WTC11 (cell line): Measurements from ENCODE around the gene RAB35.

ENCODE experiments used
- ATF2 ChIP-seq: sonication (generic); formaldehyde crosslinking; IDR thresholded peaks from 2 replicates; pipeline ENCODE4 v1.8.1; 2022; ENCODE audit warnings: low read depth, missing genetic modification reagents, borderline replicate concordance
- CTCF ChIP-seq: fragments of 200-600 bp; IDR thresholded peaks from 2 replicates; pipeline ENCODE4 v1.8.0; 2022; ENCODE audit warnings: antibody characterized with exemption
- IRF2 ChIP-seq: sonication (generic); formaldehyde crosslinking; IDR thresholded peaks from 2 replicates; pipeline ENCODE4 v1.8.0; 2022; ENCODE audit warnings: low read depth, missing genetic modification reagents, borderline replicate concordance
- NFE2L1 ChIP-seq: sonication (generic); formaldehyde crosslinking; IDR thresholded peaks from 2 replicates; pipeline ENCODE4 v1.8.1; 2023; ENCODE audit warnings: missing genetic modification reagents
- TCF7 ChIP-seq: sonication (generic); formaldehyde crosslinking; IDR thresholded peaks from 2 replicates; pipeline ENCODE4 v1.8.0; 2022; ENCODE audit warnings: mild to moderate bottlenecking, low read depth, missing genetic modification reagents, moderate library complexity
- TF ChIP-seq, protein P1 (sequence below): sonication (generic); formaldehyde crosslinking; IDR thresholded peaks from 2 replicates; pipeline ENCODE4 v1.8.0; 2022; ENCODE audit warnings: mild to moderate bottlenecking, missing genetic modification reagents
- TF ChIP-seq, protein P2 (sequence below): sonication (generic); formaldehyde crosslinking; IDR thresholded peaks from 2 replicates; pipeline ENCODE4 v1.8.1; 2023; ENCODE audit warnings: mild to moderate bottlenecking, missing genetic modification reagents, moderate library complexity

DNA sequence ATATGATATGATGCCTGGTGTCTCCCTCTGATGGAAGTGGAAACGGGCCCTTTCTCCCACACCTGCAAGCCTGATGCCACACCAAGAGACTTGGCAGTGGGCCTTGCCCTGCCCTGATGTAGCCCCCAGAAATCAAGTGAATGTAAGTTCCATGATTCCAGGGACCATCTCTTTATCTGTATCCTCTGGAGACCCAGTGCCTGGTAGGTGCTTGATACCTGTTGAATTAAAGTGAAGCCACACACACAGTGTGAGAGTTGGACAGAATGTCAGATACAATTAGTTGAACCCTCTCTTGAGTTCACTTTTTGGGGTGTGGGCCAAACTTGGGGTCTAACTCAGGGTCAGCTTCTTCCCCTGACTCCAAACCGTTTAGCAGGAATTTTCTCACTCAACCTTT lies 4.8 kb upstream of the RAB35 start:
- TF ChIP-seq CTCF (no peak), ATF2 (CRISPR knock-in tag) (no peak), NFE2L1 (no peak), IRF2 (CRISPR knock-in tag) (no peak), TCF7 (CRISPR knock-in tag) (no peak)
- TF ChIP-seq, protein P1, sequence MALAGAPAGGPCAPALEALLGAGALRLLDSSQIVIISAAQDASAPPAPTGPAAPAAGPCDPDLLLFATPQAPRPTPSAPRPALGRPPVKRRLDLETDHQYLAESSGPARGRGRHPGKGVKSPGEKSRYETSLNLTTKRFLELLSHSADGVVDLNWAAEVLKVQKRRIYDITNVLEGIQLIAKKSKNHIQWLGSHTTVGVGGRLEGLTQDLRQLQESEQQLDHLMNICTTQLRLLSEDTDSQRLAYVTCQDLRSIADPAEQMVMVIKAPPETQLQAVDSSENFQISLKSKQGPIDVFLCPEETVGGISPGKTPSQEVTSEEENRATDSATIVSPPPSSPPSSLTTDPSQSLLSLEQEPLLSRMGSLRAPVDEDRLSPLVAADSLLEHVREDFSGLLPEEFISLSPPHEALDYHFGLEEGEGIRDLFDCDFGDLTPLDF (CRISPR knock-in tag), result no peak
- TF ChIP-seq, protein P2, sequence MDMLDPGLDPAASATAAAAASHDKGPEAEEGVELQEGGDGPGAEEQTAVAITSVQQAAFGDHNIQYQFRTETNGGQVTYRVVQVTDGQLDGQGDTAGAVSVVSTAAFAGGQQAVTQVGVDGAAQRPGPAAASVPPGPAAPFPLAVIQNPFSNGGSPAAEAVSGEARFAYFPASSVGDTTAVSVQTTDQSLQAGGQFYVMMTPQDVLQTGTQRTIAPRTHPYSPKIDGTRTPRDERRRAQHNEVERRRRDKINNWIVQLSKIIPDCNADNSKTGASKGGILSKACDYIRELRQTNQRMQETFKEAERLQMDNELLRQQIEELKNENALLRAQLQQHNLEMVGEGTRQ (CRISPR knock-in tag), result no peak
